GM06990 (cell line): ENCODE data around the gene BMPR1B.
"Not testable (repeated sequence)": the region's sequence is repeated elsewhere in the genome, so short reads cannot be mapped to it uniquely, and the experiment has no call there.

Experiments used
- DNase-seq: peaks from one replicate; pipeline ENCODE4 v3.0.0-alpha.2; 2011; ENCODE audit not compliant: insufficient read length; ENCODE audit errors: extremely low read depth
- H3K27me3 ChIP-seq: replicated peaks from 2 replicates; pipeline ENCODE4 v1.6.0; 2011; ENCODE audit warnings: low read length; ENCODE audit not compliant: control insufficient read depth, insufficient read depth
- H3K36me3 ChIP-seq: 2 replicates; pipeline ENCODE4 v1.5.1; 2011; ENCODE audit warnings: low read length; ENCODE audit not compliant: control insufficient read depth, insufficient read depth
- H3K4me3 ChIP-seq: replicated peaks from 2 replicates; pipeline ENCODE4 v1.5.1; 2011; ENCODE audit warnings: low read depth, mild to moderate bottlenecking, control low read depth, low read length
- TF ChIP-seq, protein P1 (sequence below): IDR thresholded peaks from 2 replicates; pipeline ENCODE4 v1.5.1; 2011; ENCODE audit warnings: low read length, control low read depth, mild to moderate bottlenecking, inconsistent platforms; ENCODE audit not compliant: insufficient read depth, poor library complexity, severe bottlenecking

BMPR1B gene

DNA sequence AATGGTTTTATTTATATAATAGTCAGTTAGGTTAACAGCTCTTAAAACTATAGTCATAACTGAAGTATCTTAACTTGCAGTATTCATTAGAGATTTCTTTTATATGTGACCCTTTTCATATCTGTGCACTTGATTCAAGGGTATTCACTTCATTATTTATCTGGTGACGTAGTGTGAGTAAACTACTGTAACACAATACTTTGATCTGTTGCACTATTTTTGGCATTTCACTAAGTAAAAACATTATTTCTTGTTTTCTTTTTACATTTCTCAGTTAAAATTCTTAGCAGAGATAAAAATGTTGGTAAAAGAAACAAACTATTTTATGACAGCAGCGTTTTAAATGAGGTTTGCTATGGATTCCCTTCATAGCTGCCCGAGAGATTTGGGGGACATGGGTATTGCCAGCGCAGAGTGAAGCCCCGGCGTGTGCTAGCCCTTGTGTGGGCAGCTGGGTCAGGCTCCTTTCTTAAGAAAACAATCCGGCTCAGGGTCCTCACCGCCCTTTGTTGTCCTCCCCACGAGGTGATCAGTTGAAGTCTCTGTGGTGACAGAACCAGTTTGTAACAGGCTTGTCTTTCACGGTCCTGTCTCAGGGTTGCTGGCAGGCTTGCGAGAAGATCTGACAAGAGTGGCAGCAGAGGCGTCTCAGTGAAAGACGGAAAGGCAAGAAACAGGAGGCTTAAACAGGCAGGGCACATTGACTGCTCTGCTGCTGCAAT is 293.4 kb downstream of the BMPR1B start:
- Histone ChIP-seq H3K36me3 (no peaks in the 10 kb centered on the region), H3K4me3 (no peak overlapping the region), H3K27me3 (no peaks in the 10 kb centered on the region)
- TF ChIP-seq, protein P1, sequence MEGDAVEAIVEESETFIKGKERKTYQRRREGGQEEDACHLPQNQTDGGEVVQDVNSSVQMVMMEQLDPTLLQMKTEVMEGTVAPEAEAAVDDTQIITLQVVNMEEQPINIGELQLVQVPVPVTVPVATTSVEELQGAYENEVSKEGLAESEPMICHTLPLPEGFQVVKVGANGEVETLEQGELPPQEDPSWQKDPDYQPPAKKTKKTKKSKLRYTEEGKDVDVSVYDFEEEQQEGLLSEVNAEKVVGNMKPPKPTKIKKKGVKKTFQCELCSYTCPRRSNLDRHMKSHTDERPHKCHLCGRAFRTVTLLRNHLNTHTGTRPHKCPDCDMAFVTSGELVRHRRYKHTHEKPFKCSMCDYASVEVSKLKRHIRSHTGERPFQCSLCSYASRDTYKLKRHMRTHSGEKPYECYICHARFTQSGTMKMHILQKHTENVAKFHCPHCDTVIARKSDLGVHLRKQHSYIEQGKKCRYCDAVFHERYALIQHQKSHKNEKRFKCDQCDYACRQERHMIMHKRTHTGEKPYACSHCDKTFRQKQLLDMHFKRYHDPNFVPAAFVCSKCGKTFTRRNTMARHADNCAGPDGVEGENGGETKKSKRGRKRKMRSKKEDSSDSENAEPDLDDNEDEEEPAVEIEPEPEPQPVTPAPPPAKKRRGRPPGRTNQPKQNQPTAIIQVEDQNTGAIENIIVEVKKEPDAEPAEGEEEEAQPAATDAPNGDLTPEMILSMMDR: no peak
- DNase-seq: no peak

DNA sequence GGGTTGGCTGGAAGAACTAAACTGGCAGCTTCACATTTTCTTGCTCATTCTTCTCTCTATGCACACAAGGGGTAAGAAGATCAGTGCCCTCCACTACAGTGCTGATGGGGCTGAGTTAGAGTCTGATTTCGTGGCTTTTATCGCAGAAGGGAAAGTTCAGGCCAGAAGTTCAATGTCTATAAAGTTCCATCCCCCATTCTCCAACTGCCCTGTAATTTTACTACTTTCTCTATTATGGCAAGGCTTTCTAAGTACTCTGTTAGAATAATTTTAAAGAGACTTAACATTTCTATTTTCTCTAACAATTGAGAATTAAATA is 293.9 kb downstream of the BMPR1B start:
- no peak for DNase-seq
- TF ChIP-seq, protein P1: no peak
- Histone ChIP-seq H3K4me3 (no peak overlapping the region), H3K27me3 (no peaks in the 10 kb centered on the region), H3K36me3 (no peaks in the 10 kb centered on the region)

DNA sequence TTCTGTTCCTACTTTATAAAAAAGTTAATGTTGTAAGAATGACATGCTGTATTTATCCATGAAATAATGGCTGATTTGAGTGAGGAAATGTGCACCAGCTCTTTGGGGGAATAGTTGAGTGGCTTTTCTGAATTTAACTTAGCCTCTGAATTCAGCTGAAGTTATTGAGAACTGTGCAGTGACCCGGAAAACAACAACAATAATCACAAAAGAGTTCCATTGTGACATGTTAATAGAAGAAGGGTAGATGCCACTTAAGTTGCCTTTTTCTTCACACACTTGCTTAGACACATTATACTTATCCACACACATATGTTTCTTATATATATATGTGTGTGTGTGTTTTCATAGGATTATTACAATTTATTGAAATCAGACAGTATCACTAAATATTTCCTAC is 301.2 kb downstream of the BMPR1B start:
- H3K36me3 ChIP-seq: no peaks in the 10 kb centered on the region
- H3K27me3 ChIP-seq: no peaks in the 10 kb centered on the region
- TF ChIP-seq, protein P1: no peak
- no peak for DNase-seq
- no peak overlapping the region for H3K4me3 ChIP-seq

DNA sequence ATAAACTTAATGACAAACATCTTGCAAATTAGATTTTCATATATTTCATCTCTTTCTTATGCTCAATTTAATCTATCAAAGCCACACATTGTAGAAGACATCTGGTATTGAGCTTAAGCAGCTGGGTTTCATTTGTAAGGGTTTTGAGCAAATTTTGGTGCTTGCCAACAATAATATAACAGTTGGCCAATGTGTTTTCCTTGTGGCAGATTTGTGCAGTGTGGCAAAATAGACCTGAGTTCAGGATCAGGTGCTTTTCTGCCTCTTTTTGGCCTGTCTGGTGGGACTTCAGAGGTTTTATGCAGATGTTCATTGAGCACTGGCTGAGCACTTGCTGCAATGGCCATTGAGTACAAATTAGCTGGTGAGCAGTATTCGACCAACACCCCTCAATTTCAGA is 301.9 kb downstream of the BMPR1B start:
- DNase-seq: no peak

DNA sequence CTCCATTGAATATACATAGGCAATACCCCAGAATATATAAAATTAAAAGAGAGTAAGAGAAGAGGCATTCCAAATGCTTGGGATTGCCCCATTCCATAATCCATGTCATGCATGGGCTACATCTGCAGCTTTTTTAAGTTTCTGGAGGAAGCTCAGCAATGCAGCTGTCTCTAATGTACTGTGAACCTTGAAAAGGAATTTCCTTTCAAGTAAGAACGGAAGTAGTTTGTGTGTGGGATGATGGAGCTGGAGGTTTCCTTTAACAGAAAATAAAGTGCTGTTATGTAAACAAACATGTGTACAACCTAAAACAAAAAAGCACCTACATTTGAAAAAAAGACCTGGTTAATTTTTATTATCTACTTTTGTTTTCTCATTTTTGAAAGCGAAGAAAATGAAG is 303.5 kb downstream of the BMPR1B start:
- TF ChIP-seq, protein P1: no peak
- Histone ChIP-seq H3K36me3 (no peaks in the 10 kb centered on the region), H3K27me3 (no peaks in the 10 kb centered on the region), H3K4me3 (no peak overlapping the region)
- no peak for DNase-seq

More for the DNA sequence above, 301.9 kb downstream of the BMPR1B start:
- H3K27me3 ChIP-seq: no peaks in the 10 kb centered on the region
- no peaks in the 10 kb centered on the region for H3K36me3 ChIP-seq
- H3K4me3 ChIP-seq: no peak overlapping the region
- TF ChIP-seq, protein P1: no peak

DNA sequence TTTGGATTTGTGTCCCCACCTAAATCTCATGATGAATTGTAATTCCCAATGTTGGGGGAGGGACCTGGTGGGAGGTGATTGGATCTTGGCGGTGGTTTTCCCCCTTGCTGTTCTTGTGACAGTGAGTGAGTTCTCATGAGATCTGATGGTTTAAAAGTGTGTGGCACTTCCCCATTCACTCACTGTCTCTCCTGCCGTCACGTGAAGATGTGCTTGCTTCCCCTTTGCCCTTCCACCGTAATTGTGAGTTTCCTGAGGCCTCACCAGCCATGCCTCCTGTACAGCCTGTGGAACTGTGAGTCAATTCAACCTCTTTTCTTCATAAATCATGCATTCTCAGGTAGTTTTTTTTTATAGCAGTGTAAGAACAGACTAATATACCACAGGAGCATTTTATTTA is 304.0 kb downstream of the BMPR1B start:
- not testable (repeated sequence) for H3K4me3 ChIP-seq, H3K36me3 ChIP-seq, H3K27me3 ChIP-seq, DNase-seq
